AG08395 (cell line): ENCODE results near the gene IRF1.
"Not testable (repeated sequence)": the region's sequence is repeated elsewhere in the genome, so short reads cannot be mapped to it uniquely, and the experiment has no call there.

Source experiments
- DNase-seq: peaks from one replicate; pipeline ENCODE4 v3.0.0; 2012; ENCODE audit warnings: mixed read lengths, low spot score

The IRF1 gene

GRCh38 chr5:132438267-132438645 is 52.3 kb downstream of the IRF1 start:
- DNase-seq: not testable (repeated sequence)

GRCh38 chr5:132437604-132438266 is 52.8 kb downstream of the IRF1 start:
- DNase-seq: peak; percentile 85

- DNase-seq: no peak
These were observed 53.6 kb downstream of the IRF1 start for GRCh38 chr5:132436936-132437335.

- DNase-seq: no peak
These were observed 54.7 kb downstream of the IRF1 start for GRCh38 chr5:132435886-132436285.

- DNase-seq: no peak
These were observed 55.1 kb downstream of the IRF1 start for GRCh38 chr5:132435447-132435846.

GRCh38 chr5:132434416-132435286 is 55.9 kb downstream of the IRF1 start:
- DNase-seq: no peak

- no peak for DNase-seq
These were observed 57.4 kb downstream of the IRF1 start for GRCh38 chr5:132433141-132433540.

GRCh38 chr5:132431632-132432031 is 58.9 kb downstream of the IRF1 start:
- no peak for DNase-seq
